Stimulated activated CD8-positive, alpha-beta memory T cell treated with anti-CD3 and anti-CD28 coated beads, Interleukin-4, amount 100 ng/mL, for 48 hours (primary cell): Measurements from ENCODE around the gene MXRA8.

Experiments
- DNase-seq: peaks from one replicate; pipeline ENCODE4 v3.0.0-alpha.2; 2020

Gene MXRA8

DNA sequence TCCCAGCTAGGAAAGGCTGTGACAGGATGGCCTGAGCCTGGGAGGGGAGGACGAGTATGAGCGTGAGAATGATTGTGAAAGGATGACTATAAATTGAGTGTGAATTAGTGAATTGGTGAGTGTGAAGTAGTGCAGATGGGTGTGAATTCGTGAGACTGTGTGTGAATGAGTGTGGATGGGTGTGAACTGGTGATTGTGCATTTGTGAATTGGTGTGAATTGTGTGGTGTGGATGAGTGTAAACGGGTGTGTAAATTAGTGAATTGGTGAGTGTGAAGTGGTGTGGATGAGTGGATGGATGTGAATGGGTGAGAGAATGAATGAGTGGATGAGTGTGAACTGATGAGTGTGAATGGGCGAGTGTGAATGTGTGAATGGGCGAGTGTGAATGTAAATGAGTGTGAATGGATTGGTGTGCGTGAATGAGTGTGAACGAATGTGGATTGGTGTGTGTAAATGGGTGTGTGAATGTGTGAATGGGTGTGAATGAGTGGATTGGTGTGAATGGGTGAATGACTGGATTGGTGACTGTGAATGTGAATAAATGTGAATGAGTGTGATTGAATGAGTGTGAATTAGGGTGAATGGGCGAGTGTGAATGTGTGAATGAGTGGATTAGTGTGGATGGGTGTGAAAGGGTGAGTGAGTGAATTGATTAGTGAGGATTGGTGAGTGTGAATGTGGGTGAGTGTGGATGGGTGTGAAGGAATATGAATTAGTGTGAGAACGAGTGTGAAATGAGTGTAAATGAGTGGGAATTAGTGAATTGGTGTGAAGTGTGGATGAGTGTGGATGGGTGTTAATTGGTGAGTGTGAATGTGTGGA, 7.7 kb upstream of the MXRA8 start:
- DNase-seq: no peak

DNA sequence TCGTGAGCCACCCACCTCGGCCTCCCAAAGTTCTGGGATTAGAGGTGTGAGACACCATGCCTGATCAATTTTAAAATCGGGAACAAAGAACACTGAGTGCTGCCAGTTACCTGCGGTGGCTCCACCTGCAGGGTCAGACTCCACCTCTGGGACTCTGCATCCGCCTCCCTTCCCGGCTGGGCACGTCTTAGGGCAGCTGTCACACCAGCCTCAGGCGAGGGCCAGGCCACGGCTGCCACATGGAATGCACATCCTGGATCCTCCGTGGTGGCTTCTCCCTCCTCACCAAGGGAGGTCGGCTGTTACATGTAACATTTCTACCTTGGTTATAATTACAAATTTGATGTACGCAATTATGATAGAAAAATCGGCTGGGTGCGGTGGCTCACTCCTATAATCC, 5.9 kb upstream of the MXRA8 start:
- no peak for DNase-seq

- no peak for DNase-seq
Observed at GRCh38 chr1:1361982-1362423, 3.6 kb upstream of the MXRA8 start.

- no peak for DNase-seq
Observed at GRCh38 chr1:1361233-1361981, 3.1 kb upstream of the MXRA8 start.

DNA sequence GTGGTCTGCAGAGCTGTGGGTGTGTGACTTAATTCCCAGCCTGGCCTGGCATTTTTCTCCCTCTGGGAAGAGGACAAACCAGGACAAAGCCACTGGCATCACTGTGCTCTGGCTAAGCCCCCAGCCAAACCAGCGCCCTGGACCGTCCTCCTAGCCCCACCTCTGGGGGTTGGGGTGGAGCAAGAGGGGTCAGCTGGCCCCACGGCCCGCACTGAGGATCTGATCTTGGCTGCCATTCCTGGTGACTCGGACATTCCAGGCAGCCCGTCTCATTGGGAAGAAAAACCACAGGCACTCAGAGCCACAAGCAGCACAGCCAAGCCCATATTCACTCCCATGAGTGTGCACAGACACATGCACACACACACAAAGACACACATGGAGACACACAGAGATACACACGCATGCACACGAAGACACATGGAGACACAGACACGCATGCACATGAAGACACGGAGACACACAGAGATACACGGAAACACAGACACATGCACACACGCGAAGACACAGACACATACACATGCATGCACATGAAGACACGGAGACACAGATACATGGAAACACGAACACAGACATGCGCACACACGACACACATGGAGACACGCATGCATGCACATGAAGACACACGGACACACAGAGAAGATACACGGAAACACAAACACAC, 2.3 kb upstream of the MXRA8 start:
- DNase-seq: no peak

DNA sequence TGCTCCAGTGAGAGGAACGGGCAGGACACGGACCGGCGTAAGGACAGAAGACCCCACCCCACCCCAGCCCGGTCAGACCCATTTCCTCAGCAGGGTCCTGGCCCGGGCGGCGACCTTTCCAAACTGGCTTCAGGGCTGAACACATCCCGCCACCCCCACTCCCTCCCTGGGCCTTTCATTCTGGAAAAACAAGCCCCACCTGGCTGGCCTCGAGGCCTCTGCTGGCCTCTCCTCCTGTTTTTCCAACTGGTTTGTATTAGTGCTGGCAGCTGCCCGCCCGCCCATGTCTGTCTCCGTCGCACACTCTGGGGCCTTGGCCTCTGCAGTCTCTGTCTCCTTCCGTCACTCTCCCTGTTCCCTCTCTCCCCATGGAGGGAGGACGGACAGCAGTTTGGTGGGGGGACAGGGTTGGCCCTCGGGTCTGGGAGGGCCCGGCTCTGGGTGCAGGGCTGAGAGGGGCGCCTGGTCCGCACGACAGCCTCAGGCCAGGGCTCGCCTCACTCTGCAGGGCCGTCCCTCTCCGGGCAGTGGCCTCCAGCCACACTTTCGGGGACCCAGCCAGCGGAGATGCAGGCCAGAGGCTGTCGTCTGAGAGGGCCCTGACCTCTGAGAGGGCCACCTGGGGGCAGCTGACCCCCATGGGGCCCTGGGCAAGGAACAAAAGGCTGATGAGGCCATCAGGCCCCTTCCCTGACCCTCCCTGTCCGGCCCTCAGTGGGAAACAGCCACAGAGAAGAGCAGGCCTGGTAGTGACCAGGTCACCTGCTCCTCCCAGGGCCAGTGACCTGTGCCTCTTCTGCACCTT, 1.5 kb upstream of the MXRA8 start:
- no peak for DNase-seq

GRCh38 chr1:1359308-1359663, 931 bp upstream of the MXRA8 start:
- no peak for DNase-seq

DNA sequence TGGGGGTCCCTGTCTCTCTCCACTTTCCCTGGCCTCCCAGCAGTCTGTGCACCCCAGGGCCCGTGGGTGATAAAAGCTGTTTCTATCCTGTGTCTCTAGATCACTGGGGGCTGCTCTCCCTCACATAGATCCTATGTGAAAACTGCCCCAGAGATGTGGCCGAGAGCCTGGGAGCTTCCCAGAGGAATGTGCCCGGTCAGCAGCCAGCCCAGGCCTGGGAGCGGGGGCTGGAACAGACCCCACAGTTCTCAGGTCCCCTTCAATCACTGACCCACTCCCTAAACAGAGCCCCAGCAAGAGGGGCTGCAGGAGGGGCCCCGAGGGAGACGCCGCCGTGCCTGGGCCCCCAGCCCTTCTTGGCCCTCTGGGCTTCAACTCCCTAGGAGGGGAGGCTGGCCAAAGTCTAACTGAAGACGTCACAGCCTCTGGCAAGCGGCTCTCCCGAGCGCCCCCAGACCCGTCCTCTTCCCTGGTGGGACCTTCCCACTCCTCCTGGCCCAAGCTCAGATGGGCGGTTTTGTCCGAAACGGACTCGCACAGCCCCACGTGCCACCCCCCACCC, 403 bp downstream of the MXRA8 start:
- no peak for DNase-seq

- DNase-seq: no peak
Observed at GRCh38 chr1:1356796-1357401, 1.5 kb downstream of the MXRA8 start.

DNA sequence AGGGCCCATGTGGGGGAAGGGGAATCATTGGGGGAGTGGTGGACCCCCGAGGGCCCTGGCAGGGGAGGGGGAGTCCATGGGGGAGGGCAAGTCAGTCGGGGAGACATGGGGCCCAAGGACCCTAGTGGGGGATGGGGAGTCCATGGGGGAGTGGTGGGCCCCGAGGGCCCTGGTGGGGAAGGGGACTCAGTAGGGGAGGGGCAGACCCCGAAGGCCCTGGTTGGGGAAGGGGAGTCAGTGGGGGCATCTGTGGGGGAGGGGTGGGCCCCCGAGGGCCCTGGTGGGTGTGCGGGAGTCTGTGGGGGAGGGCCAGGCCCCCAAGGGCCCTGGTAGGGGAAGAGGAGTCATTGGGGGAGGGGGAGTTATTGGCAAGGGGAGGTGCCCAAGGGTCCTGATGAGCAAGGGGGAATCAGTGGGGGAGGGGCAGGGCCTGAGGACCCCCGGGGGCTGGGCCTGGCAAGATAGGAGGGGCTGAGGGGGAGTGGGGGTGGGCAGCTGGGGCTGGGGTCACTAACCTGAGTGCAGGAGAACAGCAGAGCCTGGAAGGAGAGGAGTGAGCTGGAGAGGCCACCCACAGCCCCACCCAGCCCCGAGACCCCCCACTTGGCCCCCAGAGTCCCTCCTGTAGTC, 2.1 kb downstream of the MXRA8 start:
- no peak for DNase-seq

DNA sequence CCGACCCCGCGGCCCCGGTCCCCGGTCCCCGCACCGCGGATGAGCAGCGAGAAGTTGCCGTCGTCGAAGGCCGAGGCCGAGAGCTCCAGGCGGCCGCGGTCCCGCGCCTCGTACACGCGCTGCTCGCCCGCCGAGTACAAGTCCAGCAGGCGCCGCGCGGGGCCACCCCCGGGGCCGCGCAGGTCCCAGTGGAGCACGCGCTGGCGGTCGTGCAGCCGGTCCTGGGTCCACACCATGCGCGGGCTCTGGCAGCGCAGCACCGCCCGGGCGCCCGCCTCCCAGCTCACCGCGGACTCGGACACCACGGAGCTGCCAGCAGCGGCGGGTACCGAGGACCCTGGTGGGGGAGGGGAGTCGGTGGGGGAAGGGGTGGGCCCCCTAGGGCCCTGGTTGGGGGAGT, 2.9 kb downstream of the MXRA8 start:
- no peak for DNase-seq

DNA sequence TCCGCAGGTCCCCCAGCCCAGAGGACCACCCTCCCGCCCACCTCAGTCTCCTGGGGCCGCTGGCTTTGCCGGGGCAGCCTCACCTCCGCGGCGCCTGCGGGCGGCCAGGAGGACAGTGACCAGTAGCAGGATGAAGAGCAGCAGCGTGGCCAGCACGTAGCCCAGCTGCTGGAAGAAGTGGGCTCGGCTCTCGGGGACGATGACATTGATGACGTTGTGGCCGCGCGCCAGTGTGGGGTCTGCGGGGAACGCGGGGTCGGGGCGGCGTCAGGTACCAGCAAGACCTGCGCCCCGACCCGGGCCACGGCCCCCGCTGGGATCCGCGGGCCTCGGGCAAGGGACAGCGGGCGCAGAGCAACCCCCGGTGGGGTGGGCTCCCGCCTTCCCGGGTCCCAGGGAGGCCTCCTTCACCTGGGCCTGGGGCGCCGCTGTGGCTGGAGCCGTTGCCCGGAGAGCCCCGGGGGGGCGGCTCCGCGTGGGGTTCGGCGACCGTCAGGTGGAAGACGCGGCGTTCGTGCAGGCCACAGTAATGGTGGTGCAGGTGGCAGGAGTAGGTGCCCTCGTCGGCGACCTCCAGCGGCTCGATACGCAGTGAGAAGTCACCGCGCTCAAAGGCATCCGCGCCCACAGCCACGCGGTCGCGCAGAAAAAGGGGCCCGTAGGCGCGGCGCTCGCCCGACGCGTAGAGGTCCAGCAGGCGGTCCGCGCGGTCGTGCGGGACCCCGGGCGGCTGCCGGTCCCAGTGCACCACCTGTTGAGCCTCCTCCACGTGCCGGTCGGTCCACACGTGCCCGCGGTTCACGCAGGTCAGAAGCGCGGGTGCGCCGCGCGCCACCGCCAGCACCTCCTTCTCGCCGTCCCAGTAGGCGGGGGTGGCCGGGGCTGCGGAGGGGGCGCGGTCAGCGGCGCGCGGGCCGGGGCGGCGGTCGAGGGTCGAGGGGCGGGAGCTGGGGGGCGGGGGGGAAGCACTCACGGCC, 3.8 kb downstream of the MXRA8 start:
- DNase-seq: no peak

DNA sequence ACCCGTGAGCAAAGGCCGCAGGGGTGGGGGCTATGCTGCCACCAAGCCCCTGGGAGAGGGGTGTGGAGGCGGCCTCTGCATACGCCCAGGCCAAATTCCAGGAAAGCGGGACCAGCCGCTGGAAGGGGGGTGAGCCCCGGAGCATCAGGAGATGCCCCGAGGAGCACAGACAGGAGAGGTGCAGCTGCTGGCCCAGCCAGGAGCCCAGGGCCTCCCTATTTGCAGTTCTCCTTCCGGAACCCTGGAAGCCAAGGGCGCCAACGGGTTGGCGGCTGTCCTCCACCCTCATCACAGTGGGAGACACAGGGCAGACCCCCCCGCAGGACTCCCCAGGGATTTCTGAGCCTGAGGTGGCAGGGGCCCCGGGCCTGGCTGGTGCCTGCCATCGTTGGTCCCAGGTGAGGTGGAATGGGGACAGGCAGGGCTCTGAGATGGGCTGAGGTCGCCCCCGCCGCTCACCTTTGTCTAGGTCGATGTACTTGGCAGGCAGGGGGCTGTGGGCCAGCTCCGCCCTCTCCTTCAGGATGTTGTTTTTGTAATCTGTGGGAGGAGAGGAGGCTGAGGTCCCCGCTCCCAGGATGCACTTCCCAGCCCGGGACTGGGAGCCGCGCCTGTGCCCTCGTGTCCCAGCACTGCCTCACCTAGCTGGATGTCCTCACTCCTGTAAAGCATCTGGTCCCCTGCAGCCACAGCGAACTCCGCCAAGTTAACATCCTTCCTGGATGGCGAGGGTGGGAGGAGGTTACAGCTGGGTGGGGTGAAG, 4.8 kb downstream of the MXRA8 start:
- no peak for DNase-seq

GRCh38 chr1:1352786-1353388, 5.5 kb downstream of the MXRA8 start:
- no peak for DNase-seq

DNA sequence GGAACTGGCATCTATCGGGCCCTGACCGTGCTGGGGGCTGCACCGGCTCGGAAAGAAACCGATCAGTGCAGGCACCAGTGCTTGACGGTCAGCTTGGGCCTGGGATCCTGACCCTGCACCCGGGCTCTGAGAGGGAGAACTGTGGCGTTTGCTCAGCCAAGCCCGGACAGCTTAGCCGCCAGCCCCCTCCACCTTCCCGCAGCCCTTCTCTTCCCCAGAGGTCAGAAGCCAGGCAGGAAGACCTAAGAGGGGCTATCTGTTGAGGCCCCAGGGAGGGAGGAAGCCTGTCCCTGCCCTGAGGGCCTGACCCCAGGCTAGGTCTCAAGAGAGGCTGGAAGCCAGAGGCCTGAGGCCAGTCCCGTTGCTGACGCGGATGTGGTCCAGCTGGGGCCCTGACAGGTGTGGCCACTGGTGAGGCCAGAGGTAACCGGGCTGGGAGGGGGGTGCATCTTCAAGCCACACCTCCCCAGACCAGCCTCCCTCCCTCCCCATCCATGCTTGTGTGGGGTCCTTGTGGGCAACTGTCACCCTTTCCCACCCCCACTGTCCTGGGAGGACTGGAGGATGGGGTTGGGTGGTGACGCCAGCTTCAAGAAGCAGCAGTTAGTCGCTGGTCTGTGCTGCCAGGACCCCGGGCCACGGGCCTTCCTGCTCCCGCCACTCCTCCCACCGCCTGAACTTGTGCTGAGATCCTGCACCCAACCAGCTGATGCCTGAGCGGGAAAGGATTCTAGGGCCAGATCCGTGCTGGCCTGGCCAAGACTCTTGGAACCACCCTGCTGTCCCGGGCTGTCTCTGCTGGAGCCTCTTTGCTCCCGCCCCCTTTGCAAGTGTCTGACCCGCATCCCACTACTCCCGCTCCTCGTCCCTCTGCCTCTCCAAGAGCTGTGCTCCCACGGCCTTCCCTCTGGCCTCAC, 6.6 kb downstream of the MXRA8 start:
- no peak for DNase-seq

DNA sequence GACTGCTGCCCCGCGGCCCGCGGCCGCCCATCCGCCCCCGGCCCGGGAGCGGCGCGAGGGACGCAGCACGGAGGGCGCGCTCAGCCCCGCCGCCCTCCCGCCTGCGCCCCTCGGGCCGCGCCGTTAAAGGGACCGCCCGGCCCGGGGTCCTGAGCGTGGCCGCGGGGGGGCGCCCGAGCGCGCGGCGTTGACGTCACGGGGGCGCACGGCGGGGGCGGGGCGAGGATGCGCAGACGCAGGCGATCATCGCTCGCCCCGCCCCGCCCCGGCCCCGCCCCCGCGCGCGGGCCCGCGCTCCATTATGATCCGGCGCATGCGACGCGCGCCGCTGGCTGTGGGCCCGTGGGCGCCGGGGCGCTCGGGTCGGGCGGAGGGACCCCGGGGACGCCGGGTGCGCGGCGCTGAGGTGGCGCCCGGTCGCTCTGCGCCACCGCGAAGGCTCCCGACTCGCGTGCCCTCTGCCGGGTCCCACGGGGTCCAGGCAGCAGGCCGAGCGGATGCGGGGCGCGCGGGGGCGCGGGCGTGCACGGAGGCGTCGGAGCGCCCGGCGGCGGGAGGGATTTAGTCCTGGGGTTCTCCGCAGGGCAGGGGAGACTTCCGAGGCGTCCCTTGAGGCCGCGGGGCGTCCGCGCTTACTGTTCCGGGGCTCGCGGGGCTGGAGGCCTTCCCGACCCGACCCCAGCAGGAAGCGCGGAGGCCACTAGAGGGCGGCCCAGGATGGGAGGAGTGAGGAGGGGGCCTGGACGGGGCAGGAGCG, 8.9 kb downstream of the MXRA8 start, which contains the start of gene DVL1:
TSS of gene DVL1 (minus strand) at position 163 of the 757 bp plus-strand sequence. CDS start 353 bp downstream, outside the sequence.
- peak; percentile 77 for DNase-seq
